HepG2 (cell line): ENCODE measurements around the gene GIMD1. TPM values are rescaled to one million over a fixed set of nuclear protein-coding genes. Genes with fewer than 3 reads are reported as not detected.

Experiments used
- ATAC-seq: fragments of 200-7000 bp; cut with Tn5 transposase; 3 replicates; pipeline ENCODE4 v1.9.1; 2020; ENCODE audit warnings: mild to moderate bottlenecking, moderate library complexity
- BruUV-seq: library from RNA; stranded (reverse); fragments of 400-500 nt; replicated peaks from 2 replicates; lab custom pipeline; 2021; lab: Mats Ljungman, UMichigan
- CTCF ChIA-PET: fragments of 300-600 bp; formaldehyde crosslinking; extraction: SDS; loops from one replicate; lab custom pipeline; 2021; ENCODE audit warnings: low total read pairs, inconsistent platforms, low intra/inter-chr PET ratio; lab: Yijun Ruan, JAX
- POLR2A ChIA-PET: fragments of 350-600 bp; sonication (Branson Sonifier 250); formaldehyde crosslinking; loops from one replicate; lab custom pipeline; 2020; ENCODE audit warnings: antibody characterized with exemption, inconsistent platforms; lab: Yijun Ruan, JAX
- DNase-seq: peaks from one replicate; pipeline ENCODE4 v3.0.0-alpha.2; 2015; ENCODE audit warnings: low spot score
- FAIRE-seq: peaks from 3 replicates; lab custom pipeline; 2011; peaks lifted over from hg19 to GRCh38; lab: Jason Lieb, UNC
- H2AFZ ChIP-seq: one replicate; pipeline ENCODE4 v1.6.1; 2011; ENCODE audit warnings: low read length, inconsistent platforms
- H3K27ac ChIP-seq: fragments of 300-600 bp; 3 replicates; pipeline ENCODE4 v1.8.0; 2011; ENCODE audit warnings: mixed run types, mild to moderate bottlenecking, mixed read lengths, low read length, inconsistent platforms; ENCODE audit not compliant: insufficient read depth; ENCODE audit errors: extremely low read length
- H3K27me3 ChIP-seq, 2 experiments: fragments of 200-600 bp in 1 of 2; 2 replicates in 1 of 2; 3 replicates in 1 of 2; pipeline versions ENCODE4 v1.6.0 to v1.8.0; 2011; ENCODE audit warnings: low read length in 2 of 2, mild to moderate bottlenecking in 2 of 2, moderate library complexity in 2 of 2, inconsistent platforms in 1 of 2; ENCODE audit not compliant: insufficient read depth in 2 of 2, control insufficient read depth in 1 of 2
- H3K36me3 ChIP-seq, 2 experiments: fragments of 200-600 bp in 1 of 2; replicated peaks in 1 of 2; 2 replicates in 1 of 2; 3 replicates in 1 of 2; pipeline versions ENCODE4 v1.5.1 to v1.8.0; 2011; ENCODE audit warnings: low read length in 2 of 2, inconsistent platforms in 1 of 2; ENCODE audit not compliant: insufficient read depth in 2 of 2, control insufficient read depth in 1 of 2
- H3K4me1 ChIP-seq: 2 replicates; pipeline ENCODE4 v1.5.1; 2012; ENCODE audit warnings: low read length, inconsistent platforms; ENCODE audit not compliant: insufficient read depth
- H3K4me2 ChIP-seq: 2 replicates; pipeline ENCODE4 v1.6.0; 2011; ENCODE audit warnings: low read depth, low read length, inconsistent platforms
- H3K4me3 ChIP-seq, 3 experiments: fragments of 200-600 bp in 1 of 3; sonication (generic), shearing (Covaris generic) in 1 of 3; replicated peaks in 1 of 3; 2 replicates each; pipeline ENCODE4 v1.5.1; 2011 to 2016; ENCODE audit warnings: low read length in 3 of 3, inconsistent platforms in 2 of 3, low read depth in 2 of 3, mild to moderate bottlenecking in 2 of 3, control low read depth in 1 of 3, mixed read lengths in 1 of 3; ENCODE audit not compliant: insufficient read depth in 1 of 3
- H3K79me2 ChIP-seq: one replicate; pipeline ENCODE4 v1.6.1; 2011; ENCODE audit warnings: low read length, inconsistent platforms; ENCODE audit not compliant: insufficient read depth
- H3K9ac ChIP-seq: 2 replicates; pipeline ENCODE4 v1.6.0; 2011; ENCODE audit warnings: mild to moderate bottlenecking, low read depth, low read length, inconsistent platforms; ENCODE audit not compliant: insufficient read depth
- H3K9me3 ChIP-seq: 2 replicates; pipeline ENCODE4 v1.5.1; 2012; ENCODE audit warnings: mild to moderate bottlenecking, low read length
- H4K20me1 ChIP-seq: 2 replicates; pipeline ENCODE4 v1.6.0; 2011; ENCODE audit warnings: inconsistent platforms, mild to moderate bottlenecking, low read length, moderate library complexity; ENCODE audit not compliant: insufficient read depth
- AFF4 ChIP-seq: sonication (generic); formaldehyde crosslinking; IDR thresholded peaks from 2 replicates; pipeline ENCODE4 v1.4.0; 2020; ENCODE audit warnings: missing genetic modification reagents
- ERF ChIP-seq: IDR thresholded peaks from 2 replicates; pipeline ENCODE4 v1.6.1; 2018; ENCODE audit warnings: missing biosample characterization, missing genetic modification reagents
- MLLT10 ChIP-seq: sonication (generic); formaldehyde crosslinking; IDR thresholded peaks from 2 replicates; pipeline ENCODE4 v1.4.0; 2020; ENCODE audit warnings: missing genetic modification reagents
- PRPF4 ChIP-seq: fragments of 200-400 bp; formaldehyde crosslinking; IDR thresholded peaks from 2 replicates; pipeline ENCODE4 v1.6.1; 2016; ENCODE audit warnings: low read length, low read depth; ENCODE audit not compliant: poor library complexity, severe bottlenecking
- THAP9 ChIP-seq: sonication (generic); formaldehyde crosslinking; IDR thresholded peaks from 2 replicates; pipeline ENCODE4; 2020; ENCODE audit warnings: missing genetic modification reagents, mild to moderate bottlenecking, borderline replicate concordance
- WGBS: methylation state at CpG from one replicate; pipeline ENCODE4 v1.1.6; 2017; ENCODE audit warnings: low lambda C conversion rate; 5-methylcytosine and 5-hydroxymethylcytosine counted together
- in situ Hi-C: cut with HindIII; loops from 2 replicates; pipeline ENCODE4 v1.10.0; 2017; ENCODE audit warnings: low pct_unique_long_range_greater_than_20kb; ENCODE audit not compliant: extremely low pct_ligation_motif_present
- intact Hi-C: fragments of 100-400 bp; cut with micrococcal nuclease; formaldehyde crosslinking; loops from one replicate; pipeline ENCODE4 v1.10.0; 2022; ENCODE audit not compliant: unreplicated experiment
- polyA plus RNA-seq, 8 experiments: library from polyadenylated mRNA; depleted of rRNA in 3 of 8; stranded (reverse) in 7 of 8; unstranded in 1 of 8; fragments of >200 nt; fragmentation: Illumina TruSeq in 4 of 8; extraction: Trizol in 4 of 8; gene quantifications; 2 replicates each; pipeline versions ENCODE4 v1.2.1 to v1.2.3, GENCODE V29; 2011 to 2016; ENCODE audit warnings: low read depth in 4 of 8, missing spikeins in 1 of 8, mixed read lengths in 1 of 8; ENCODE audit not compliant: insufficient read depth in 1 of 8
- total RNA-seq, 5 experiments: library from RNA; depleted of rRNA; stranded (reverse); fragments of >200 nt; fragmentation: Illumina TruSeq; extraction: Trizol; gene quantifications; 2 replicates each; pipeline ENCODE4 v1.2.3, GENCODE V29; 2016; ENCODE audit warnings: low read depth in 1 of 5

The GIMD1 gene
- total and polyA plus RNA-seq, 2 of the 13 experiments (the other 11 are each of a cell fraction or from before 2014, with no cell fraction given): not detected

- no peak for DNase-seq
- 100% methylated on average over 2 of the region's 3 CpGs for WGBS
- no peak overlapping the region for H3K9ac ChIP-seq
- intact Hi-C loops: no loop called here
- H3K27ac ChIP-seq: no peak overlapping the region
- H2AFZ ChIP-seq: no peak overlapping the region
- H4K20me1 ChIP-seq: no peaks in the 10 kb centered on the region
- no TSS peak for BruUV-seq
- FAIRE-seq: no peak
- CTCF ChIA-PET: no interaction called here
- peaks cover 10% of the 10 kb centered on the region for H3K9me3 ChIP-seq
- H3K4me3 ChIP-seq: no peak overlapping the region
- H3K27me3 ChIP-seq: no peaks in the 10 kb centered on the region
- H3K36me3 ChIP-seq: peaks cover 11 to 50% of the 10 kb centered on the region in 2 experiments
- peaks cover 39% of the 10 kb centered on the region for H3K79me2 ChIP-seq
- no peak overlapping the region for H3K4me2 ChIP-seq
- TF ChIP-seq ERF (CRISPR knock-in tag): no peak
- TF ChIP-seq PRPF4: no peak
- TF ChIP-seq THAP9 (CRISPR knock-in tag): no peak
- TF ChIP-seq MLLT10 (CRISPR knock-in tag): no peak
- TF ChIP-seq AFF4 (CRISPR knock-in tag): no peak
- TF ChIP-seq, all 625 proteins: peak for 0
- POLR2A ChIA-PET: no interaction called here
- no peak; the same call in 2 of the 3 replicates for ATAC-seq
- peaks cover 19% of the 10 kb centered on the region for H3K4me1 ChIP-seq
- in situ Hi-C loops: no loop called here
These were observed 29.9 kb downstream of the GIMD1 start for GRCh38 chr4:106338671-106339070.
